Suppressor macrophage (primary cell): ENCODE results near the gene PMVK.

Experiments
- DNase-seq, 4 experiments: peaks; one replicate each; pipeline ENCODE4 v3.0.0-alpha.2; 2020 to 2022

The PMVK gene

DNA sequence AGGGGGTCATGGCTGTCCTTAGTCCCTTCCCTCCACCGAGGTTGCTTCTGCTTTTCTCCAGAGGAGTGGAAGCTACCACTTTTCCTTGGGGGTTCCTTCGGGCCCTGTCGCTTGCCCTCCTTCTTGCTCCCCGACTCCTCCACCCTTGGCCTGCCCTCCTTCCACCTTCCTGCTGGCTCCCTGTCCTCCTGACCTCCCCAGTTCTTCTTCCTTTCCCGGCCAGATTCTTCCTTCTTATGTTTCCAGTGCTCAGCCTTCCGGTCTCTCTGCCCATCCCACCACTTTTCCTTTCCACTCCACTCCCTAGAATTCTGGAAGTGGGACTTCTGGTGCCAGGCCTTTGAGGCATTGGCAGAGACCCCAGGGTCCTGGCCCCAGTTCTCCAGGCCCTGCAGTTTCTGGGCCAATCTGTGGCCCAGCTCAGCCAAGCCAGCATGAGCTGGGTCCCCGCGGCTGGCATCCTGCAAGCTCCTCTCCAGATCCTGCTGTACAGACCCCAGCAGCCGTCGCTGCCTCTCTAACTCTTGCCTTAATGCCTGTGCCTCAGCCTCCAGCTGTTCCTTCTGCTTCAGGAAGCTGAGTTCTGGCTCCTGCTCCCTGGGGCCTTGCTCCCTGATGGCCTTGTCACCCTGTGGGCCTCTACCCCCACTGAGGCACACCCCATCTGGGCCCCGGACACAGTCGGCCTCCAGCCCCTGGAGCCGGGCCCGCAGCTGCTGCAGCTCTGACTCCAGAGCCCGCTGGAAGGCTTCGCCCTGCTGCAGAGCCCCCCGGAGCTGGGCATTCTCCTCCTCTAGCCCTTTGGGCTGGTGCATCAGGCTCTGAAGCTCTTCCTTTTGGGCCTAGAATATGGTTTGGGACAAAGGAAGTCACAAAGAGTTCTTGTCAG, 9.7 kb upstream of the PMVK start:
- DNase-seq = no peak

DNA sequence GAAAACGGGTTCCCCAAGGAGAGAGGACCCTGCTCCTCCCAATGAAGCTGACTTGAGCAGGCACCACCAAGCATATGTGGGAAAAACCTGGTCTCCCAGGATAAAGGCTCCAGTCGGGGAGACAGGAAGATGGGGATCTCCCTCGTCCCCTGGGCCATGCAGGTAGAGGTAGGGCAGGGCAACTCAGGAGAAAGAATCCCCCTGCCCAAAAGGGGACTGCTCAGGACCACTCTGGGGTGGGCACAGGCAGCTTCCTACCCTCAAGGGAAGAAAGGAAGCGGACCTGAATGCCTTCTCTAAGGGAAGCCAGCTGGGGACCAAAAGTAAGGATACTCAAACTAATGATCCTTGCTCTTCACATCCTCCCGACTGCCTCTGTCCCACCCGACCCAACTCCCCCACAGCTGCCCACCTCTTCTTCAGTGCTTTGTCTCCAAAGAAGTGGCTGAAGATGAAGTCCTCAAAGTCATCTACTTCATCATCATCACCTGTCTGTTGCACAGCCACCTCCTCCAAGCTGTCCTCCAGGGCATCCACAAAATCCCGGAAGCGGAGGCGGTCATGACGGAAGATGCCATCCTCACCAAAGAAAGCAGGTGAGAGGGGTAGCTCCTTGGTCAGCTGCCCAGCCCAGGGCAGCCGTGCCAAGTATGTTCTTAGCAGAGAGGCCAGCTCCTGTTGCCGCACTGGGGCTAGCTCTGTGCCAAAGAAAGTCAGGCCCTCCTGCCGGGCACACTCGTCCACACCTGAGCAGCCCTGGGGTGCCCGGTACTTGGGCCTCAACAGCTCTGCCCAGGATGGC, 8.8 kb upstream of the PMVK start:
- no peak for DNase-seq

DNA sequence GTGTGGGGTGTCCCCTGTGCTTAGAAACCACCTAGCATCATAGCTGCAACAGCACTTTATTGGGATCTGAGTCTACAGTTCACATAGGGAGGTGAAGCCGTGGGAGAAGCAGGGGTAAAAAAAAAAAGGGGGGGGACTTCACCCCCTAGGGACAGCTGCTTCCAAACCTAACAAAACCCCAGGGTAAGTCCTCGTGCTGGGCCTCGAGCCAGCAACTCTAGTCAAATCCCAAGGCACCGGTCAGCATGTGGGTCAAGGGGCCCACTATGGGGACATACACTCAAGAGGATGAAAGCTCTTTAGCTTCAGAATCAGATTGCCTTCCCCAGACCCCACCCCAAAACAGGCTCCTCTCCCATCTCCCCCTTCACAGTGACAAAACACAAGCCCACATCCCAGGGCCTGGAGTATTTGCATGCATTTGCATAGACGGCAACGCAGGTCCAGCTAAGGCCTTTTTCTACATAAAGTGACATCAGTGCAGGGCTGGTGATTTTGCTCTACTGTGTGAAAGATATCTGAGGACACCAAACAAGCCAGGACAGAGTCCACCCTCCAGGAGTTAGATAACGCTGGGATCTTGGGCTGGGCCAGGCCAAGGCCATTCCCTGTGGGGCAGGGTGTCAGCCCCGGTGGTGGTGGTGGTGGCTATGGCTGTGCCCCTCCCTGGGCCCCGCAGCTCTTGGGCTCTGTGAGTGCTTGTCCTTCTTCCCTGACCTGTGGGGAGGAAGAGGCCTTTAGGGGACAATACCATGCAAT, 8.1 kb upstream of the PMVK start:
- DNase-seq = no peak

DNA sequence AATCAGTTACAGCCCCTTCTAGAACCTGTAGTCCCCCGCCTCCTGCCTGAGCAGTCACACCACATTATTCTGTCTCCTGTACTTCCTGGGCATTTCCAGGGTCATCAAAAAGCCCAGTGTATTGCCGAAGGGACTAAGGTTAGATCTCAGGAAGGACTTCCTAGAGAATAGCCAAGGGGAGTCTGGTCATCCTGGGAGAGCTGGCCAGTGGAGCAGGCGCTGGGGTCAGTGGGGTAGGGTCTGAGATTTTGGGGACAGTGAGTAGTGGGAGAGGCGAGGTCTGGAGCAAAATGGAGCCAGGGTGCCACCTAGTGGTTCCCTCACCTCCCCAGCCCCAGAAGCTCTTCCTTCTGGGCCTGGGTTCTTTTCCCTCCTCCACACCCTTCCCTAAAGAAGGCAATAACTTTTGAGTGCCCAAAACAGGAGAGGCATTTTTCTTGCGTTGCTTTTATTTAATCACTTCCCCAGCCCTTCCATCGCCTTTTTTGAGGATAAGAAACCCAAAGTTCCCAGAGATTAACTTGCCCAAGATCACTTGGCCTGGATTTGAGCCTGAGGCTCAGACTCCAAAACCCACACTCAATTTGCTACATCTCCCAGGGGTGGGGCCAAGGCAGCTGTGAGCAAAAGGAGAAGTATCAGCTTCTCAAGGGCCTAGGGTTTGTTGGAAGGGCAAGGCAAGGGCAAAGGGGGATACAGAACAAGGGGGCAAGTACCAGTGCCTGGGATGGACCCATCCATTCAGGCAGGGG, 7.3 kb upstream of the PMVK start:
- DNase-seq = peak; percentile 52 to 70 (median 66)

DNA sequence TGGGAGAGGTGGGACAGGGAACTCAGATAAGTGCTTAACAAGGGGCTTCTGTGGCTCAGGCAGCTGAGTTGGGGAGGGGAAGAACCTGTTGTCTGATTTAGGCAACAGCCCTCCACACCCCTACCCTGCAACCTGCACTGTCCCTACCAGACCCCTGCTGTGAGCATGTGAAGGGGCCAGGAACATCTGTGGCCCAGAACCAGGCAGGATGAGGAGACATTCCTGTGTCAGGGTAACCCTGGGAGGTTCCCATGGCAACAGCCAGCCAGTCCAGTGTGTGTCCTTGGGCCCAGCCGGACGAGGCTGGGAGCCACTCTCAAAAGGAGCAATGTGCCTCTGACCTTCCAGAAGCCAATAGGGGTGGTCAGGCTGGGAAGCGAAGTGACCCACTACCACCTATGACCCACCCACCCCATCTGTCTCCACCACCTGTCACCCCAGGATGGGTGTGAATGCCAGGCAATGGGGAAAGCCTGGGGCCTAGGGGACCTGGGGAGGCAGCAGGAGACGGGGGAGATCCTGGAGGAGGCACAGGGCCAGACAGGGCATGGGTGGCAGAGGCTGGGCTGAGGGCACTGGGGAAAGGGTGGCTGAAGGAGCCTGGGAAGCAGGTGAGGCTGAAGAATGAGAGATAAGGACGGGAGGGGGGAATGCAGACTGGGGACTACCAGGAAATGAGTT, 5.0 kb upstream of the PMVK start:
- no peak for DNase-seq

DNA sequence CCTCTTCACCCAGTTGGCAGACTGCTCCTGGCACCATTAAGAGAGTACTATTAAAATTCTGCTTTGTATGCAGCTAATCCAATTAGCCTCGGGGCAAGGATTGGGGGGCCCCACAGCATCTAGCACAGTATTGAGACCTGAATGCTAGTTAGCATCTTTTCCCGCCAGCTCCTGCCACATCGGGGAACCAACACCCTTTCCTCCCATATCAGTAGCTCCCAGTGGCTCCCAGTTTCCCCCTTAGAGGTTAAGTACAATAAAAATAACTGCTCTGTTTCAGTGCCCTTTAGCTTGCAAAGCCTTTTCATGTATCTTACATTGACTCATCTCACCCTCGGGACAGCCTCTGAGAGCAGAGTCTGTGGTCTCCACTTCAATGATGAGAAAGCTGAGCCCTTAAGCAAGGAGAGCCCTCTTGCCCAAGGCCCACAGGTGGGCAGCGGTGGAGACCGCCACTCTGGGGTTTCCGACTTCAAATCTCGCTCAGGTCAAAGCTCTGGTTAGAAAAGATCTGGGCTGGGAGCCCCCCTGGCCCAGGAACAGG, 4.2 kb upstream of the PMVK start:
- DNase-seq = no peak

DNA sequence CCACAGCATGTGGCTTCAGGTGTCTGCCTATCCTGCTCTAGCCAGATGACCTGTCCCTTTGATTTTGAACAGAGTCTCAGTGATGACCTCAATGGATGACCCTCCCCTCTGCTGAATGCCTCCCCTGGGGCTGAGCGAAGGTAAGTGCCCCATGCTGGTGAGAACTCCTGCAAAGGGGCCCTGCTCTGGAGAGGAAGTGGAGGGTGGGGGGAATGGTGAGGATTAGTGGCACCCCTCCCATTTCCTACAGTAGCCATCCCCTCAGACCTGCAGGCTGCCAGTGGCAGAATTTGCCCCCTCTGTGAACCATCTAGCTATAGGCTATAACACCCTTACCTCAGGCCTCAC, 3.7 kb upstream of the PMVK start:
- DNase-seq = no peak

DNA sequence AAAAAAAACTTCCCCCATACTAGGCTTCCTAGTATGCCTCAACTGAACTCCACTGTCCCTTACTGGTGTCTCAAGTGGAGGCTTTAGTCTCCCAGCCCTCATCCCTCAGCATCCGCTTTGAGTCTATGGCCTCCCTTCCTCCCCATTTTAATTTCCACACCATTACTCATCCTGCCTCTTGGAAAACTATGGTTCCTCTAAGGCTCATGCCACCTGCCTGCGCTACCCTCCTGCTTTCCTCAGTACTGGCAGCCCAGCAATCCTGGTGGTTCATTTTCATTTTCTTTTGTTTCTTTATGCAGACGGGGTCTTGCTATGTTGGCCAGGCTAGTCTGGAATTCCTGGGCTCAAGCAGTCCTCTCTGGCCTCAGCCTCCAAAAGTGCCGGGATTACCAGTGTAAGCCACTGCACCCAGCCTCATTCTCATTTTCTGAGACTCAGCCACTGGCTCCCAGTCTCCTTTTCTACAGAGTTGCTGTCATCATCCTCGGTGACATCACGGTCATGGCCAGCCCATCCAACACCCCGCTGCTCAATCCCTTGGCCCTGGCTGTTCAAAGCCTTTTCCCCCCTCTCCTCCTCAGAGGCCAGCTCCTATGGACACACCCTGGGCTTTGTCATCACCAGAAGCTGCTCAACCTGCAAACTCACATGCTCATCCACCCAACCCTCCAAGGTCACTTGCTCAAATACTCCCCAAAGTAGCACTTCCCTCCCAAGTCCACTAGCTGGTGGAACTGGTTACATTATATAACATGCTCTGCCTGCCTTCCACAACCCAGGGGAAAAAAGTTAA, 2.3 kb upstream of the PMVK start:
- DNase-seq = peak in 1 of 4 experiments; percentile 42

DNA sequence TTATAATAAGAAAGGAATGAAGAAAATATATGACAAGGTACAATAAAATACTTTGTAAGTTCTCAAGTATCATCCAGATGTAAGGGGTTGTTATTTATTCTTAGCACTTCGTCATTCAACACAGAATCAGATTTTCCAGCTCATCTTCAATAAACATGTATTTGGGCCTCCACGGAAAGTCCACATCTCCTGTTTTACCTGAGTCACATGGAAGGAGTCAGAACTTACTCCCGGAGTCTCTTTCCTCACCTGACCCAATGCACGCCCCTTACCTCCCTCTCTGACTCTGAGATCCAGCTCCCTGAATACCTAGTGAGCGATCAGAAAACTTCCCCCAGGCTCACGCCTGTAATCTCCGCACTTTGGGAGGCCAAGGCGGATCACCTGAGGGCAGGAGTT, 1.5 kb upstream of the PMVK start:
- no peak for DNase-seq

DNA sequence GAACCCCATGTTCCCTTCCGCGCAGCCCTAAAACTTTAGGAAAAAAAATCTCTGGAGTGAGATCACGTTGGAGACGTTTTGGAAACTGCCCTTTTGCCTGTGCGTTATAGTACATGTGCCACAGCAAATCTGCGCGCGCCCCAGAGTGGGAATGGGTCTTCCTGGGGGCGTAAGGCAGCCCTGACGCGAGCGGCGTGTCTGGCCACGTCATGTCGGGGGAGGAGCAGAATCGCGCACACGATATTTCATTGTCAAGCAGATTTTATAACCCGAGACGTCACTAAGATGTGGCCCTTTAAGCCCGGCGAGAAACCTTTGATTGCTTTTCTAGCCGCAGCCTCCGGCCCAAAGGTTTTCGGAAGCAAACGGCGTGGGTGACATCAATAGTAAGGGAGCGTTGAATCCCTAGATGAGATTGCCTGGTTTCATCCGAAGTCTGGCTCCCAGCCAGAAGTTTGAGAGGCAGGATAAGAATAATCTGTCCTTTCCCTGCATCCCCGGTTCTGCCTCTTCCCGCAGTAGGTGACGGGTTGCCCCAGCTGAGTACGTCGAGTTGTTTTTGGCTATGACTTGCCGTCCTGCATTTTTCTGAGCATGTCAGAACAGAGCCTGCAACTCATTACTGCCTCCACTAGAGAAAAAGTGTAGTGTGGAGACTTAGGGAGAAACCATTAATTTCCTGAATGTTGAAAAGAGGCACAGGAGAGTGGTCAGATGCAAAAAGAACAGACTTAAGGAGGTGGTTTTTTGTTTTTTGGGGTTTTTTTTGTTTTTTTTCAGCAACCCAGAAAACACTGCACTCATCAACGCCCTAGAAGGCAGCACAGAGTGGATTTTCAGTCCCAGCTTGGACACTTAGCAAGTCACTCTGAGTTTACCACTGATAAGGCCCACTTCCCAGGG, 817 bp upstream of the PMVK start:
- DNase-seq = peak; percentile 92 to 96 (median 96)

DNA sequence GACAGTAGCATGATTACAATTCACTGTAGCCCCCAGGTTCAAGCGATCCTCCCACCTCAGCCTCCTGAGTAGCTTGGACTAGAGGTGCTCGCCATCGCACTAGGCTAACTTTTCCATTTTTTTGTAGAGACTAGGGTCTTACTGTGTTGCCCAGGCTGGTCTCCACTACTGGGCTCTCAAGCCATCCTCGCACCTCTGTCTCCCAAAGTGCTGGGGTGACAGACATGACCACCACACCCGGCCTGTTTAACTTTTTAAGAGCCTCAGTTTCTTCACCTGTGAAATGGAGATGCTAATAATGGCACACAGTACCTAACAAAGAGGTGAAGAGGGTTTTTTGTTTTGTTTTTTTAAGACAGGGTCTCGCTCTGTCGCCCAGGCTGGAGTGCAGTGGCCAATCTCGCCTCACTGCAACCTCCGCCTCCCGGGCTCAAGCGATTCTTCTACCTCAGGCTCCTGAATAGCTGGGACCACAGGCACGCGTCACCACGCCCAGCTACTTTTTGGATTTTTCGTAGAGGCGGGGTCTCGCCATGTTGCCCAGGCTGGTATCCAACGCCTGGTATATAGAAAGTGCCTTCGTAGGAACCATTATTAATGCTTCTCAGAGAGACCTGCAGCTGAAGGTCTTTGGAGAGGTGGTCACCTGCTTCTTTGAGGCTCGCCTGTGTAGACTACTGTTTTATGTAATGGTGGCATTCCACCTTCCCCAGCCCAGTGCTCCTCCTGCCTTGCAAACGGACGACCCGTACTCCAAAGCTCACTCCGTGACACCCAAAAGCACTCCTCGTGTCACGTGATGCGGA, 567 bp downstream of the PMVK start:
- DNase-seq = no peak

DNA sequence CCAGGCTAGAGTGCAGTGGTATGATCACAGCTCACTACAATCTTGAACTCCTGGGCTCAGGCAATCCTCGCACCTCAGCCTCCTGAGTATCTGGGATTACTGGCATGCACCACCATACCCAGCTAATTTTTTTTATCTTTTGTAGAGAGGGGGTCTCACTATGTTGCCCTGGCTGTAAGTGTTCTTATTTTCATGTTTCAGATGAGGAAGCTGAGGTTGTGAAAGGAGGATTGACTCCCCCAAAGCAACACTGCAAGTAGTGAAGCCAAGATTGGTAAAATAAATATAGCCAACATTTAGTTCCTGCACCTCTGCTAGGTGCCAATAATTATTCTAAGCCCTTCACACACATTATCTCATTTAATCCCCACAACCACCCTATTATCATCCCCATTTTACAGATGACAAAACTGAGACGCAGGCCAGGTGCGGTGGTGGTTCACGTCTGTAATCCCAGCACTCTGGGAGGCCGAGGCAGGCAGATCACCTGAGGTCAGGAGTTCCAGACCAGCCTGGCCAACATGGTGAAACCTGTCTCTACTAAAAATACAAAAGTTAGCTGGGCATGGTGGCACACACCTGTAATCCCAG, 2.1 kb downstream of the PMVK start:
- no peak for DNase-seq

DNA sequence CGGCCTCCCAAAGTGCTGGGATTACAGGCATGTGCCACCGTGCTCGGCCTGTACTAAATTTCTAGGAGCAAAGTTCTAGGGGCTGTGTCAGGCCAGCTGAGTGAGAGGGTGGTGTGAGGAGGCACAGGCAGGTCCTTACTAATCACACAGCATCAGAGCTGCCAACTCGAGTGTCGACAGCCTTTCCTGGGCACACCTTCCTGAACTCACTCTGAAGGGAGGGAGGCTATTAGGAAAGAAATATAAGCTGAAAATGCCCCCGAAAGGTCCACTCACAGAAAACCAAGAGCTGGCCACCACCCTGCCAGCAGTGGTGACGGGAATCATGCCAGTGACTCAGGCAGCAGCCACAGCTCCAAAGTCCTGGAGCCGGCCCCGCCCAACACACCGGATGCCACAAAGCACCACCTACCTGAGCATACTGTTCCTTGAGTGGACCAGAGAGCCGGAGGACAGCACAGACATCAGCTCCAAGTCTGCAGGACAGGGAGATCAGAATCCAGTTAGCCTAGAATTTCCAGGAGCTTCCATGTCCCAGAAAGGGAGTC, 4.5 kb downstream of the PMVK start:
- no peak for DNase-seq

DNA sequence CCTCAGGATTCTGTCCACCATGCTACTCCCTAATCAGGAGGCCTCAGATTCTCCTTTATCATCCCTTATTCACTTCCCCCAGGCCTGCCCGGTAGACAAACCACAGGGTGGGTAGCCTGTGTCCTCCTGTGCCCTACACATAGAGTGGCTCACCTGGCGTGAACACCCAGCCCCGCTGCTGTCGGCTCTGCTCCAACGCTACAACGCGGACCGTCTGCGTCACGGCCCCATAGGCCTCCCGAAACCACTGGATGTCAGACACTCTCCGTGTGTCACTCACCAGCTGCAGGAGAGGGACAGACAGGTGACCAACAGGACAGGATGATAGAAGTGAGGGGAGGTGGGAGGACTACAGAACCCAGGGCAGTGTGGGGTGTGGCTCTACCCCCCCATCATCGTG, 10.3 kb downstream of the PMVK start:
- DNase-seq = no peak

DNA sequence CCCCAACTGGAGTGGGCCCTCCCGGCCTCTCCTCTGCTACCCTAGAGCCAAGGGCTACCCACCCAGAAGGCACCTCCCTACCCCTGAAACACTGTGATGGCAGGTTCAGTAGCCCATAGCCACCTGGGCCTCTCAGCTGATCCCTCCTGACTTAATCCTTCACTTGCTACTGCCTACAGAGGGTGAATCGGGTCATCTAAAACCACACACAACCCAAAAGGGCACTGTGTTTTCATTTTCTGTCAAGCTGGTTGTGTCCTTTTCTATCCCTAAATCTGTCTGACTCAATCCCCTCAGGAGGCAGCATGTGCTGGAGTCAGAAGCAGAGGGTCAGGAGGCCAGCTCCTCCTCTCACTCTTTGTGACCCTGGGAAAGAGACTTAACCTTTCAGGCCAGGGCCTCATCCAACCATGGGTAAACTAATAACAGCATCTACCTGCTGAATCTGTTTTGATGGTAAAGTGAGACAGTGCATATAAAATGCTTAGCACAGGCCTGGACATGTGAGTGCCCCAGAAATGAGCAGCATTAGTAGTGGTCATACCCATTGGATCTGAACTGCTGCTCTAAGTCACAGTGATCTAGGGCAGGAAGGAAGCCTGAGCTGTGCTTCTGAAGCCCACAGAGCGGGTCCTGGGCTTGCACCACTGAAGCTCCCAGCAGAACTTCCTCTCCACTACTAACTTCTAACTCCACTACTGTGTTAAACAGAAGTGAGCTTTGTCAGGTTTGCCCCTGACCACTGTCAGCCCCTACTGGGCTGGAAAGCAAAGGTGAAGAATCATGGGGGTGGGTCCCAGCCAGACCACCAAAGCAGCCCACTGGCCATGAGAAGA, 11.0 kb downstream of the PMVK start:
- DNase-seq = peak; percentile 16 to 49 (median 38)

DNA sequence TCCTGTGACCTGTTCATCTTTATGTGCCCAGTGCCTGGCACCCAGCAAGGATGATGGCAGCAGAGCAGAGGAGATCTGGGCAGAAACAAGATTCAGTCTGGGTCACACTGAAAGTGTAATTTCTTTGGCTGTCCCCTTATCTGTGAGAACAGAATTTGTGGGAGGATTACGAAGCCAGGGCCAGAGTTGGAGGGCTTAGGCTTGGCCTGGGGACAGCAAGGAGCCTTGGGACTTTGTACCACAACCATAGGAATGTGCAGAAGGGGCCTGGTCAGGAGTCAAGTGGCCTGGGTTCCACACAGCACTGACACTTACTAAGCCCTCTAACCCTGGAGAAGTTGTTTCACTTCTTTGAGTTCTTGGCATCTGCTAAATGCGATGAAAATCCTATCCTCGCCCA, 12.8 kb downstream of the PMVK start:
- no peak for DNase-seq

DNA sequence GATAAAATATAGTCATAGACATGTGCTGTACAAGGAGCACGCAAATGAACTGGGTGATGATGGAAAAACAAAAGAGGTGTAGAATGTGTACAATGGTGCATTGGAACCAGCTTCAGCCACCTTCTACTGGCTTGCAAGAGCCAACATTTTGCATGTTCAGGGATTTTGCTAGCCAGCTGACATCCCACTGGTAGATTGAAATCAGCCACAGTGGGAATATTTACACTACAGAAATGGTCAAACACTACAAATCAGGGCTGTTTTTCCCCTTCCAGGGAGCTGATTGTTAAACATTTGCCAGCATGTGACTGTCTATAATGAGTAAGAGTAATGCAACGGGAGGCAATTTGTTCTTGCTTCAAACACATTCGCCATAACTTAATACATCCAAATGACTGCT, 23.2 kb downstream of the PMVK start:
- DNase-seq = no peak
